GM12878 (cell line): ENCODE results near the gene TRIM69. TPM values are rescaled to one million over a fixed set of nuclear protein-coding genes. Genes with fewer than 3 reads are reported as not detected.

Experiments used
- ASH2L ChIP-seq: fragments of 300-600, 200-600 bp; sonication (generic); IDR thresholded peaks from 2 replicates; pipeline ENCODE4 v1.6.1; 2017; ENCODE audit warnings: low read depth, mild to moderate bottlenecking, borderline replicate concordance
- BACH1 ChIP-seq: fragments of 450-650 bp; IDR thresholded peaks from 2 replicates; pipeline ENCODE4 v1.6.1; 2017; ENCODE audit warnings: mild to moderate bottlenecking, borderline replicate concordance
- BCL11A ChIP-seq: IDR thresholded peaks from 2 replicates; pipeline ENCODE4 v1.6.1; 2011; ENCODE audit warnings: low read depth, low read length
- BHLHE40 ChIP-seq, 2 experiments: fragments of 450-650 bp in 1 of 2; IDR thresholded peaks; 2 replicates each; pipeline ENCODE4 v1.6.1; 2011 to 2017; ENCODE audit warnings: low read depth in 2 of 2, borderline replicate concordance in 1 of 2, improper control_type of control experiment in 1 of 2, low read length in 1 of 2, mild to moderate bottlenecking in 1 of 2
- BMI1 ChIP-seq: fragments of 450-650 bp; IDR thresholded peaks from 2 replicates; pipeline ENCODE4 v1.6.1; 2016; ENCODE audit warnings: mild to moderate bottlenecking, moderate library complexity, borderline replicate concordance
- BRCA1 ChIP-seq: IDR thresholded peaks from 2 replicates; pipeline ENCODE4 v1.6.1; 2011; ENCODE audit warnings: low read depth, low read length, improper control_type of control experiment
- CHD4 ChIP-seq: fragments of 200-600 bp; sonication (generic); IDR thresholded peaks from 2 replicates; pipeline ENCODE4 v1.6.1; 2016; ENCODE audit warnings: mild to moderate bottlenecking
- EGR1 ChIP-seq, 2 experiments: IDR thresholded peaks; 1 replicate in 1 of 2; 2 replicates in 1 of 2; pipeline ENCODE4 v1.6.1; 2011 to 2012; ENCODE audit warnings: low read depth in 2 of 2, low read length in 2 of 2, borderline replicate concordance in 1 of 2, mild to moderate bottlenecking in 1 of 2, moderate library complexity in 1 of 2
- EP300 ChIP-seq, 2 experiments: fragments of 150-350 bp in 1 of 2; IDR thresholded peaks; 2 replicates each; pipeline ENCODE4 v1.6.1; 2011 to 2012; ENCODE audit warnings: low read depth in 2 of 2, low read length in 2 of 2, borderline replicate concordance in 1 of 2, improper control_type of control experiment in 1 of 2, inconsistent platforms in 1 of 2; ENCODE audit not compliant: control insufficient read depth in 1 of 2
- GABPA ChIP-seq: IDR thresholded peaks from 2 replicates; pipeline ENCODE4 v1.6.1; 2014; ENCODE audit warnings: antibody characterized with exemption, low read depth, mild to moderate bottlenecking, inconsistent platforms
- GATAD2B ChIP-seq: fragments of 450-650 bp; conservative IDR thresholded peaks from 2 replicates; pipeline ENCODE4 v1.6.1; 2017; ENCODE audit warnings: low read depth, mild to moderate bottlenecking, moderate library complexity
- HDAC6 ChIP-seq: fragments of 200-600 bp; sonication (generic); IDR thresholded peaks from one replicate; pipeline ENCODE4 v1.8.0; 2017; ENCODE audit warnings: antibody characterized with exemption; ENCODE audit not compliant: unreplicated experiment
- JUND ChIP-seq: IDR thresholded peaks from 2 replicates; pipeline ENCODE4 v1.6.1; 2012; ENCODE audit warnings: low read depth, mild to moderate bottlenecking, low read length, improper control_type of control experiment, moderate library complexity
- MTA3 ChIP-seq: IDR thresholded peaks from 2 replicates; pipeline ENCODE4 v1.6.1; 2012; ENCODE audit warnings: low read length, inconsistent platforms, borderline replicate concordance
- PAX5 ChIP-seq: IDR thresholded peaks from 2 replicates; pipeline ENCODE4 v1.6.1; 2011; ENCODE audit warnings: low read depth, low read length, borderline replicate concordance
- POLR2A ChIP-seq: IDR thresholded peaks from 2 replicates; pipeline ENCODE4 v1.6.1; 2011; ENCODE audit warnings: low read depth, mild to moderate bottlenecking, low read length
- POLR2AphosphoS2 ChIP-seq: IDR thresholded peaks from 2 replicates; pipeline ENCODE4 v1.6.1; 2011; ENCODE audit warnings: low read depth, mild to moderate bottlenecking, low read length, improper control_type of control experiment, moderate library complexity
- POU2F2 ChIP-seq: IDR thresholded peaks from 3 replicates; pipeline ENCODE4 v1.6.1; 2011; ENCODE audit warnings: low read depth, mild to moderate bottlenecking, low read length, borderline replicate concordance
- RAD51 ChIP-seq: fragments of 450-650 bp; IDR thresholded peaks from 2 replicates; pipeline ENCODE4 v1.6.1; 2016; ENCODE audit warnings: moderate library complexity, mild to moderate bottlenecking, inconsistent platforms
- RB1 ChIP-seq: fragments of 450-650 bp; formaldehyde crosslinking; IDR thresholded peaks from 2 replicates; pipeline ENCODE4 v1.6.1; 2017; ENCODE audit warnings: mild to moderate bottlenecking, borderline replicate concordance
- SIN3A ChIP-seq: IDR thresholded peaks from 2 replicates; pipeline ENCODE4 v1.6.1; 2012; ENCODE audit warnings: low read depth, low read length, improper control_type of control experiment
- SMC3 ChIP-seq: IDR thresholded peaks from 2 replicates; pipeline ENCODE4 v1.6.1; 2011; ENCODE audit warnings: low read length, improper control_type of control experiment, borderline replicate concordance
- TCF7 ChIP-seq: IDR thresholded peaks from 2 replicates; pipeline ENCODE4 v1.6.1; 2014; ENCODE audit warnings: antibody characterized with exemption, borderline replicate concordance
- ZNF217 ChIP-seq: fragments of 450-650 bp; IDR thresholded peaks from 2 replicates; pipeline ENCODE4 v1.6.1; 2017; ENCODE audit warnings: antibody characterized with exemption, mild to moderate bottlenecking
- ZNF384 ChIP-seq: IDR thresholded peaks from 2 replicates; pipeline ENCODE4 v1.6.1; 2012; ENCODE audit warnings: low read depth, mild to moderate bottlenecking, low read length, improper control_type of control experiment, borderline replicate concordance
- ZSCAN29 ChIP-seq: fragments of 450-650 bp; IDR thresholded peaks from 2 replicates; pipeline ENCODE4 v1.6.1; 2017; ENCODE audit warnings: mild to moderate bottlenecking, moderate library complexity
- polyA plus RNA-seq, 11 experiments: library from polyadenylated mRNA; depleted of rRNA in 4 of 11; unstranded in 6 of 11; stranded (reverse) in 5 of 11; fragments of >200 nt; fragmentation: Nextera tagmentation in 4 of 11; fragmentation: Illumina TruSeq in 1 of 11; extraction: Ambion mirVana in 4 of 11; extraction: Trizol in 1 of 11; gene quantifications; 1 replicate in 1 of 11; 2 replicates in 10 of 11; pipeline versions ENCODE4 v1.2.1 to v1.2.3, GENCODE V29; 2011 to 2016; ENCODE audit warnings: inconsistent platforms in 2 of 11, missing spikeins in 2 of 11, low read depth in 1 of 11
- total RNA-seq, 4 experiments: library from RNA; depleted of rRNA in 3 of 4; stranded (reverse); fragments of >200 nt in 3 of 4; fragmentation: Illumina TruSeq in 1 of 4; extraction: Trizol in 1 of 4; gene quantifications; 2 replicates each; pipeline versions ENCODE4 v1.2.1 to v1.2.3, GENCODE V29; 2013 to 2021
- TF ChIP-seq, protein P1 (sequence below): fragments of 450-650 bp; formaldehyde crosslinking; IDR thresholded peaks from 2 replicates; pipeline ENCODE4 v1.5.0; 2022; ENCODE audit warnings: mild to moderate bottlenecking, missing genetic modification characterization
- TF ChIP-seq, protein P2 (sequence below): fragments of 450-650 bp; IDR thresholded peaks from 2 replicates; pipeline ENCODE4 v1.6.1; 2017; ENCODE audit warnings: mild to moderate bottlenecking
- TF ChIP-seq, protein P3 (sequence below): IDR thresholded peaks from 2 replicates; pipeline ENCODE4 v1.6.1; 2012; ENCODE audit warnings: low read depth, low read length, improper control_type of control experiment

TRIM69 gene
- total and polyA plus RNA-seq, 10 of the 15 experiments (the other 5 are each of a cell fraction or from before 2014, with no cell fraction given), result 11.2 to 52.7 (median 37.8) TPM

DNA sequence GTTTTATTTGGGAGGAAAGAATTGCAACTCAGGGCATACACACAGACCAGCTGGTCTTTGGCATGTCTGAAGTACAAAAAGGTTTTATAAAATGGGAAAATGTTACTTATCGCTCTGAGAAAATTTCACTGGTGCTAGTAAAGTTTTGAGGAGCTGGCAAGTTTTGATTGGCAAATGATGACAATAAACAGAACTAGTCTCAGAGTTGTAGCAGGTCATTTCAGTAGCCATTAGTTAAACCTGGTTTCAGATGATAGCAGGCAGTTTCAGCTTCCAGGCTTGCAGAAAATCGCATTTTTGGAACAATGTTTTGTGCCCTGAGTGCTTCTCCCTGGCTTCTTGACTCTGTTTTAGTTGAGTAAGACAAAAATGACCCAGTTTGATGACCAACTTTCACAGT is 14.3 kb upstream of the TRIM69 start (continued):
- TF ChIP-seq, protein P1, sequence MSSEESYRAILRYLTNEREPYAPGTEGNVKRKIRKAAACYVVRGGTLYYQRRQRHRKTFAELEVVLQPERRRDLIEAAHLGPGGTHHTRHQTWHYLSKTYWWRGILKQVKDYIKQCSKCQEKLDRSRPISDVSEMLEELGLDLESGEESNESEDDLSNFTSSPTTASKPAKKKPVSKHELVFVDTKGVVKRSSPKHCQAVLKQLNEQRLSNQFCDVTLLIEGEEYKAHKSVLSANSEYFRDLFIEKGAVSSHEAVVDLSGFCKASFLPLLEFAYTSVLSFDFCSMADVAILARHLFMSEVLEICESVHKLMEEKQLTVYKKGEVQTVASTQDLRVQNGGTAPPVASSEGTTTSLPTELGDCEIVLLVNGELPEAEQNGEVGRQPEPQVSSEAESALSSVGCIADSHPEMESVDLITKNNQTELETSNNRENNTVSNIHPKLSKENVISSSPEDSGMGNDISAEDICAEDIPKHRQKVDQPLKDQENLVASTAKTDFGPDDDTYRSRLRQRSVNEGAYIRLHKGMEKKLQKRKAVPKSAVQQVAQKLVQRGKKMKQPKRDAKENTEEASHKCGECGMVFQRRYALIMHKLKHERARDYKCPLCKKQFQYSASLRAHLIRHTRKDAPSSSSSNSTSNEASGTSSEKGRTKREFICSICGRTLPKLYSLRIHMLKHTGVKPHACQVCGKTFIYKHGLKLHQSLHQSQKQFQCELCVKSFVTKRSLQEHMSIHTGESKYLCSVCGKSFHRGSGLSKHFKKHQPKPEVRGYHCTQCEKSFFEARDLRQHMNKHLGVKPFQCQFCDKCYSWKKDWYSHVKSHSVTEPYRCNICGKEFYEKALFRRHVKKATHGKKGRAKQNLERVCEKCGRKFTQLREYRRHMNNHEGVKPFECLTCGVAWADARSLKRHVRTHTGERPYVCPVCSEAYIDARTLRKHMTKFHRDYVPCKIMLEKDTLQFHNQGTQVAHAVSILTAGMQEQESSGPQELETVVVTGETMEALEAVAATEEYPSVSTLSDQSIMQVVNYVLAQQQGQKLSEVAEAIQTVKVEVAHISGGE (CRISPR knock-in tag), result no peak
- TF ChIP-seq EGR1 (IDR thresholded peaks at IDR 0.05; ENCODE audit: borderline replicate concordance in 1 of 2, low read depth in 2 of 2, low read length in 2 of 2) (no peak), BCL11A (peak; percentile 65), ZNF384 (no peak), ZSCAN29 (no peak), JUND (peak; percentile 67; the same call in 1 of the 2 replicates), POU2F2 (peak; percentile 47; the same call in 1 of the 3 replicates), TCF7 (no peak), HDAC6 (no peak), PAX5 (peak; percentile 34; the same call in 1 of the 2 replicates), MTA3 (0 out of 2 replicates have a peak, but pooled peaks have one; percentile 47), EP300 (IDR thresholded peaks at IDR 0.05; ENCODE audit: borderline replicate concordance in 1 of 2, control insufficient read depth in 1 of 2, low read depth in 2 of 2, low read length in 2 of 2) (peak in 1 of 2 experiments; percentile 57; a peak in 1 of 4 replicates), CHD4 (no peak), RB1 (no peak), BRCA1 (no peak), BACH1 (no peak), GABPA (no peak), BMI1 (no peak), ASH2L (no peak), POLR2A (no peak), BHLHE40 (IDR thresholded peaks at IDR 0.05; ENCODE audit: borderline replicate concordance in 1 of 2, low read depth in 2 of 2, low read length in 1 of 2) (no peak), GATAD2B (0 out of 2 replicates have a peak, but pooled peaks have one; percentile 45), ZNF217 (no peak), POLR2AphosphoS2 (no peak), SIN3A (no peak), RAD51 (no peak), SMC3 (peak; percentile 2; the same call in 1 of the 2 replicates)
- TF ChIP-seq, protein P2, sequence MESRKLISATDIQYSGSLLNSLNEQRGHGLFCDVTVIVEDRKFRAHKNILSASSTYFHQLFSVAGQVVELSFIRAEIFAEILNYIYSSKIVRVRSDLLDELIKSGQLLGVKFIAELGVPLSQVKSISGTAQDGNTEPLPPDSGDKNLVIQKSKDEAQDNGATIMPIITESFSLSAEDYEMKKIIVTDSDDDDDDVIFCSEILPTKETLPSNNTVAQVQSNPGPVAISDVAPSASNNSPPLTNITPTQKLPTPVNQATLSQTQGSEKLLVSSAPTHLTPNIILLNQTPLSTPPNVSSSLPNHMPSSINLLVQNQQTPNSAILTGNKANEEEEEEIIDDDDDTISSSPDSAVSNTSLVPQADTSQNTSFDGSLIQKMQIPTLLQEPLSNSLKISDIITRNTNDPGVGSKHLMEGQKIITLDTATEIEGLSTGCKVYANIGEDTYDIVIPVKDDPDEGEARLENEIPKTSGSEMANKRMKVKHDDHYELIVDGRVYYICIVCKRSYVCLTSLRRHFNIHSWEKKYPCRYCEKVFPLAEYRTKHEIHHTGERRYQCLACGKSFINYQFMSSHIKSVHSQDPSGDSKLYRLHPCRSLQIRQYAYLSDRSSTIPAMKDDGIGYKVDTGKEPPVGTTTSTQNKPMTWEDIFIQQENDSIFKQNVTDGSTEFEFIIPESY, result no peak
- TF ChIP-seq, protein P3, sequence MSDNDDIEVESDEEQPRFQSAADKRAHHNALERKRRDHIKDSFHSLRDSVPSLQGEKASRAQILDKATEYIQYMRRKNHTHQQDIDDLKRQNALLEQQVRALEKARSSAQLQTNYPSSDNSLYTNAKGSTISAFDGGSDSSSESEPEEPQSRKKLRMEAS, result no peak
